K562 (cell line): ENCODE measurements around the gene HOXB6. TPM values are rescaled to one million over a fixed set of nuclear protein-coding genes. Genes with fewer than 3 reads are reported as not detected.

Experiments
- ASH1L ChIP-seq: fragments of 450-650 bp; IDR thresholded peaks from 2 replicates; pipeline ENCODE4 v1.6.1; 2018; ENCODE audit warnings: borderline replicate concordance, mild to moderate bottlenecking, low read depth; ENCODE audit not compliant: partially characterized antibody
- EHMT2 ChIP-seq: fragments of 450-650 bp; IDR thresholded peaks from 2 replicates; pipeline ENCODE4 v1.6.1; 2018; ENCODE audit warnings: antibody characterized with exemption
- IRF2 ChIP-seq: sonication (generic); formaldehyde crosslinking; IDR thresholded peaks from 2 replicates; pipeline ENCODE4 v1.8.1; 2022; ENCODE audit warnings: mild to moderate bottlenecking, missing genetic modification reagents
- MAFG ChIP-seq: fragments of 450-650 bp; conservative IDR thresholded peaks from 2 replicates; pipeline ENCODE4 v1.6.1; 2016; ENCODE audit warnings: missing genetic modification characterization, missing compliant biosample characterization
- MIER1 ChIP-seq: fragments of 450-650 bp; IDR thresholded peaks from 2 replicates; pipeline ENCODE4 v1.6.1; 2016; ENCODE audit warnings: antibody characterized with exemption, mild to moderate bottlenecking, low read depth
- RBBP5 ChIP-seq: fragments of 200-600 bp; sonication (generic); IDR thresholded peaks from 2 replicates; pipeline ENCODE4 v1.6.1; 2012; ENCODE audit warnings: borderline replicate concordance, mild to moderate bottlenecking, low read length, control low read depth, inconsistent platforms; ENCODE audit not compliant: insufficient read depth, poor library complexity, severe bottlenecking
- TAF9B ChIP-seq: fragments of 450-650 bp; IDR thresholded peaks from 2 replicates; pipeline ENCODE4 v1.6.1; 2018; ENCODE audit warnings: mild to moderate bottlenecking; ENCODE audit not compliant: partially characterized antibody
- ZKSCAN1 ChIP-seq: fragments of 150-350 bp; IDR thresholded peaks from 2 replicates; pipeline ENCODE4 v1.6.1; 2016; ENCODE audit warnings: low read depth, low read length
- ZNF134 ChIP-seq: fragments of 250-450 bp; sonication (Bioruptor Pico); conservative IDR thresholded peaks from 2 replicates; pipeline ENCODE4 v1.4.0; 2020
- ZNF77 ChIP-seq: fragments of 250-450 bp; sonication (Bioruptor Pico); IDR thresholded peaks from 2 replicates; pipeline ENCODE4 v1.5.0; 2020
- polyA plus RNA-seq, 8 experiments: library from polyadenylated mRNA; depleted of rRNA in 4 of 8; stranded (reverse) in 5 of 8; unstranded in 3 of 8; fragments of >200 nt; fragmentation: Nextera tagmentation in 2 of 8; fragmentation: Illumina TruSeq in 1 of 8; extraction: Ambion mirVana in 2 of 8; extraction: Trizol in 1 of 8; gene quantifications; 2 replicates each; pipeline versions ENCODE4 v1.2.1 to v1.2.3, GENCODE V29; 2011 to 2014; ENCODE audit warnings: inconsistent platforms in 1 of 8, missing spikeins in 1 of 8
- total RNA-seq, 7 experiments: library from RNA; depleted of rRNA in 6 of 7; stranded (reverse); fragments of >200 nt in 6 of 7; fragmentation: Illumina TruSeq in 2 of 7; extraction: Trizol in 2 of 7; gene quantifications; 2 replicates each; pipeline versions ENCODE4 v1.2.1 to v1.2.3, GENCODE V29; 2011 to 2021; ENCODE audit warnings: low replicate concordance in 1 of 7
- TF ChIP-seq, protein P1 (sequence below): fragments of 250-450 bp; sonication (Bioruptor Pico); IDR thresholded peaks from 2 replicates; pipeline ENCODE4 v1.8.0; 2021; ENCODE audit warnings: moderate library complexity, mild to moderate bottlenecking, inconsistent platforms
- TF ChIP-seq, protein P2 (sequence below): fragments of 450-650 bp; formaldehyde crosslinking; IDR thresholded peaks from 2 replicates; pipeline ENCODE4 v1.4.0; 2020; ENCODE audit warnings: mild to moderate bottlenecking, mixed read lengths
- TF ChIP-seq, protein P3 (sequence below): IDR thresholded peaks from 2 replicates; pipeline ENCODE4 v1.6.1; 2011; ENCODE audit warnings: borderline replicate concordance, low read depth, mild to moderate bottlenecking, moderate library complexity, low read length; ENCODE audit not compliant: insufficient read depth, poor library complexity, severe bottlenecking
- TF ChIP-seq, protein P4 (sequence below): fragments of 450-650 bp; formaldehyde crosslinking; IDR thresholded peaks from 2 replicates; pipeline ENCODE4 v1.4.0; 2022; ENCODE audit warnings: mild to moderate bottlenecking, moderate library complexity
- TF ChIP-seq, protein P5 (sequence below): fragments of 450-650 bp; IDR thresholded peaks from 2 replicates; pipeline ENCODE4 v1.6.1; 2016; ENCODE audit warnings: borderline replicate concordance
- TF ChIP-seq, protein P6 (sequence below): sonication (generic); formaldehyde crosslinking; IDR thresholded peaks from 2 replicates; pipeline ENCODE4 v1.8.1; 2022; ENCODE audit warnings: missing genetic modification reagents
- TF ChIP-seq, protein P7 (sequence below): fragments of 250-450 bp; sonication (Bioruptor Pico); IDR thresholded peaks from 2 replicates; pipeline ENCODE4 v1.8.0; 2022; ENCODE audit warnings: inconsistent platforms, mild to moderate bottlenecking, moderate library complexity, borderline replicate concordance

Gene HOXB6
- total and polyA plus RNA-seq, 9 of the 15 experiments (the other 6 are each of a cell fraction or from before 2014, with no cell fraction given) = 1.2 to 14.8 (median 4.9) TPM

DNA sequence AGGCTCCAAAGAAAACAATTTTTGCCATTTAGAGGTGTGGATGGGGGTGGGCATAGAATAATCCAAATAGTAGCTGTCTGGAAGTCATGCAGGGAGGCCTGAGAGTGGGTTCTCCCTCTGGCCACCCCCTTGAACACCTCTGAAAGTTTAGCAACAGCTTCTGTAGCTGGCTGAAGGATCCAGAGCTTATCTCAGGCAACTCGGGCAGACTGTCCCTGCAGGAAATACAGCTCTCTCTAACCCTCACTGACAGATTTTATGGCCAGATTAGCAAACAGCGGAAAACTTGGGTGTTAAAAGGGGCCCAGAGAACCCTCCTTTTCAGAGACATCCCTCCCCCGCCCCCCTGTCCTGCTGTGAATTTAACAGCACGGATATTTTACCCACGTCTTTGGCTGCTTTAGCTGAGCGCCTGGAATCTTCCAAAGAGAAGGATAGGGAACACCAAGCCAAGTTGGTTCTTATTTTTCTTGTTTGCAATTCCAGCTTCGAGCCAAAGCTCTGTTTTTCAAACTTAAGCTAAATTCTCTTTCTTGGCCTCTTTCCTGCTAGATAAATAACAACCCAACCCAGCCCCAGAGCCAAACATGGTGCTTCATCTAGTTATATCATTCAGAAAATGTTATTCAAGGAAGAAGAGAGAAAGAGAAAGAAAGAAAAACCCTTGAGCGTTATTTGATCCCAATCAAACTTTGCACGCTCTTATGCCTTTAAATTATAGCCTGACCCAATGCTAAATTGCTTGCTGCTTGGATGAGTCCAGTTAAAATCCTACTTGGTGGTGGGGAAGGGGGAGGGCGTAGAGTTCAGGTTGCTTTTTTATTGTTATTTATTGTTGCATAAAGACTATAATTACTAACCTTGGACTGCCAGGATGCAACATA, 57.6 kb downstream of the HOXB6 start (continued):
- TF ChIP-seq, protein P1, sequence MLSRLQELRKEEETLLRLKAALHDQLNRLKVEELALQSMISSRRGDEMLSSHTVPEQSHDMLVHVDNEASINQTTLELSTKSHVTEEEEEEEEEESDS (CRISPR knock-in tag) = no peak
- TF ChIP-seq IRF2 (CRISPR knock-in tag) (no peak), EHMT2 (no peak), MIER1 (no peak), RBBP5 (peak; percentile 72), ASH1L (no peak), ZKSCAN1 (no peak), ZNF134 (CRISPR knock-in tag) (no peak), MAFG (no peak), ZNF77 (no peak), TAF9B (peak; percentile 59)
- TF ChIP-seq, protein P2, sequence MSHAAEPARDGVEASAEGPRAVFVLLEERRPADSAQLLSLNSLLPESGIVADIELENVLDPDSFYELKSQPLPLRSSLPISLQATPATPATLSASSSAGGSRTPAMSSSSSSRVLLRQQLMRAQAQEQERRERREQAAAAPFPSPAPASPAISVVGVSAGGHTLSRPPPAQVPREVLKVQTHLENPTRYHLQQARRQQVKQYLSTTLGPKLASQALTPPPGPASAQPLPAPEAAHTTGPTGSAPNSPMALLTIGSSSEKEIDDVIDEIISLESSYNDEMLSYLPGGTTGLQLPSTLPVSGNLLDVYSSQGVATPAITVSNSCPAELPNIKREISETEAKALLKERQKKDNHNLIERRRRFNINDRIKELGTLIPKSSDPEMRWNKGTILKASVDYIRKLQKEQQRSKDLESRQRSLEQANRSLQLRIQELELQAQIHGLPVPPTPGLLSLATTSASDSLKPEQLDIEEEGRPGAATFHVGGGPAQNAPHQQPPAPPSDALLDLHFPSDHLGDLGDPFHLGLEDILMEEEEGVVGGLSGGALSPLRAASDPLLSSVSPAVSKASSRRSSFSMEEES (CRISPR knock-in tag) = no peak
- TF ChIP-seq, protein P3, sequence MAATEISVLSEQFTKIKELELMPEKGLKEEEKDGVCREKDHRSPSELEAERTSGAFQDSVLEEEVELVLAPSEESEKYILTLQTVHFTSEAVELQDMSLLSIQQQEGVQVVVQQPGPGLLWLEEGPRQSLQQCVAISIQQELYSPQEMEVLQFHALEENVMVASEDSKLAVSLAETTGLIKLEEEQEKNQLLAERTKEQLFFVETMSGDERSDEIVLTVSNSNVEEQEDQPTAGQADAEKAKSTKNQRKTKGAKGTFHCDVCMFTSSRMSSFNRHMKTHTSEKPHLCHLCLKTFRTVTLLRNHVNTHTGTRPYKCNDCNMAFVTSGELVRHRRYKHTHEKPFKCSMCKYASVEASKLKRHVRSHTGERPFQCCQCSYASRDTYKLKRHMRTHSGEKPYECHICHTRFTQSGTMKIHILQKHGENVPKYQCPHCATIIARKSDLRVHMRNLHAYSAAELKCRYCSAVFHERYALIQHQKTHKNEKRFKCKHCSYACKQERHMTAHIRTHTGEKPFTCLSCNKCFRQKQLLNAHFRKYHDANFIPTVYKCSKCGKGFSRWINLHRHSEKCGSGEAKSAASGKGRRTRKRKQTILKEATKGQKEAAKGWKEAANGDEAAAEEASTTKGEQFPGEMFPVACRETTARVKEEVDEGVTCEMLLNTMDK = no peak
- TF ChIP-seq, protein P4, sequence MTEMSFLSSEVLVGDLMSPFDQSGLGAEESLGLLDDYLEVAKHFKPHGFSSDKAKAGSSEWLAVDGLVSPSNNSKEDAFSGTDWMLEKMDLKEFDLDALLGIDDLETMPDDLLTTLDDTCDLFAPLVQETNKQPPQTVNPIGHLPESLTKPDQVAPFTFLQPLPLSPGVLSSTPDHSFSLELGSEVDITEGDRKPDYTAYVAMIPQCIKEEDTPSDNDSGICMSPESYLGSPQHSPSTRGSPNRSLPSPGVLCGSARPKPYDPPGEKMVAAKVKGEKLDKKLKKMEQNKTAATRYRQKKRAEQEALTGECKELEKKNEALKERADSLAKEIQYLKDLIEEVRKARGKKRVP (CRISPR knock-in tag) = no peak
- TF ChIP-seq, protein P5, sequence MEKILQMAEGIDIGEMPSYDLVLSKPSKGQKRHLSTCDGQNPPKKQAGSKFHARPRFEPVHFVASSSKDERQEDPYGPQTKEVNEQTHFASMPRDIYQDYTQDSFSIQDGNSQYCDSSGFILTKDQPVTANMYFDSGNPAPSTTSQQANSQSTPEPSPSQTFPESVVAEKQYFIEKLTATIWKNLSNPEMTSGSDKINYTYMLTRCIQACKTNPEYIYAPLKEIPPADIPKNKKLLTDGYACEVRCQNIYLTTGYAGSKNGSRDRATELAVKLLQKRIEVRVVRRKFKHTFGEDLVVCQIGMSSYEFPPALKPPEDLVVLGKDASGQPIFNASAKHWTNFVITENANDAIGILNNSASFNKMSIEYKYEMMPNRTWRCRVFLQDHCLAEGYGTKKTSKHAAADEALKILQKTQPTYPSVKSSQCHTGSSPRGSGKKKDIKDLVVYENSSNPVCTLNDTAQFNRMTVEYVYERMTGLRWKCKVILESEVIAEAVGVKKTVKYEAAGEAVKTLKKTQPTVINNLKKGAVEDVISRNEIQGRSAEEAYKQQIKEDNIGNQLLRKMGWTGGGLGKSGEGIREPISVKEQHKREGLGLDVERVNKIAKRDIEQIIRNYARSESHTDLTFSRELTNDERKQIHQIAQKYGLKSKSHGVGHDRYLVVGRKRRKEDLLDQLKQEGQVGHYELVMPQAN = no peak
- TF ChIP-seq, protein P6, sequence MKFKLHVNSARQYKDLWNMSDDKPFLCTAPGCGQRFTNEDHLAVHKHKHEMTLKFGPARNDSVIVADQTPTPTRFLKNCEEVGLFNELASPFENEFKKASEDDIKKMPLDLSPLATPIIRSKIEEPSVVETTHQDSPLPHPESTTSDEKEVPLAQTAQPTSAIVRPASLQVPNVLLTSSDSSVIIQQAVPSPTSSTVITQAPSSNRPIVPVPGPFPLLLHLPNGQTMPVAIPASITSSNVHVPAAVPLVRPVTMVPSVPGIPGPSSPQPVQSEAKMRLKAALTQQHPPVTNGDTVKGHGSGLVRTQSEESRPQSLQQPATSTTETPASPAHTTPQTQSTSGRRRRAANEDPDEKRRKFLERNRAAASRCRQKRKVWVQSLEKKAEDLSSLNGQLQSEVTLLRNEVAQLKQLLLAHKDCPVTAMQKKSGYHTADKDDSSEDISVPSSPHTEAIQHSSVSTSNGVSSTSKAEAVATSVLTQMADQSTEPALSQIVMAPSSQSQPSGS (CRISPR knock-in tag) = no peak
- TF ChIP-seq, protein P7, sequence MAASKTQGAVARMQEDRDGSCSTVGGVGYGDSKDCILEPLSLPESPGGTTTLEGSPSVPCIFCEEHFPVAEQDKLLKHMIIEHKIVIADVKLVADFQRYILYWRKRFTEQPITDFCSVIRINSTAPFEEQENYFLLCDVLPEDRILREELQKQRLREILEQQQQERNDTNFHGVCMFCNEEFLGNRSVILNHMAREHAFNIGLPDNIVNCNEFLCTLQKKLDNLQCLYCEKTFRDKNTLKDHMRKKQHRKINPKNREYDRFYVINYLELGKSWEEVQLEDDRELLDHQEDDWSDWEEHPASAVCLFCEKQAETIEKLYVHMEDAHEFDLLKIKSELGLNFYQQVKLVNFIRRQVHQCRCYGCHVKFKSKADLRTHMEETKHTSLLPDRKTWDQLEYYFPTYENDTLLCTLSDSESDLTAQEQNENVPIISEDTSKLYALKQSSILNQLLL (CRISPR knock-in tag) = no peak
